ENCODE data around the gene ANKHD1.

The ANKHD1 gene

DNA sequence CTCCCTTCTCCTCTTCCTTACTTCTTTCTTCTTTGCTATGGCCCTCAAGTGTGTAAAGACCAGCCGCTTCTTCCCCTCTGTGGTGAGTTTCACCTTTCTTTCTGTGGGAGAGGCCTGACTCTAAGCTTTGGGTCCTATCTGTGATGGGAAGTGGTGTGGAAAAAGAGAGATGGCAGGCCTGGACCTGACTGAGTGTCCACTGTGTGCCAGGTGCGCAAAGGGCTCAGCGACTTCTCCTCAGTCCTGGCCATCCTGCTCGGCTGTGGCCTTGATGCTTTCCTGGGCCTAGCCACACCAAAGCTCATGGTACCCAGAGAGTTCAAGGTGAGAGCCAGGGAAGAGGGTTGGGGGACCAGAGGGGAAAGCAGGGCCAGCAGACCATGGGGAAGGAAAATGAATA, 35.7 kb upstream of the ANKHD1 start:
- TF ChIP-seq CTCF (IDR thresholded peaks at IDR 0.05) = no peak

DNA sequence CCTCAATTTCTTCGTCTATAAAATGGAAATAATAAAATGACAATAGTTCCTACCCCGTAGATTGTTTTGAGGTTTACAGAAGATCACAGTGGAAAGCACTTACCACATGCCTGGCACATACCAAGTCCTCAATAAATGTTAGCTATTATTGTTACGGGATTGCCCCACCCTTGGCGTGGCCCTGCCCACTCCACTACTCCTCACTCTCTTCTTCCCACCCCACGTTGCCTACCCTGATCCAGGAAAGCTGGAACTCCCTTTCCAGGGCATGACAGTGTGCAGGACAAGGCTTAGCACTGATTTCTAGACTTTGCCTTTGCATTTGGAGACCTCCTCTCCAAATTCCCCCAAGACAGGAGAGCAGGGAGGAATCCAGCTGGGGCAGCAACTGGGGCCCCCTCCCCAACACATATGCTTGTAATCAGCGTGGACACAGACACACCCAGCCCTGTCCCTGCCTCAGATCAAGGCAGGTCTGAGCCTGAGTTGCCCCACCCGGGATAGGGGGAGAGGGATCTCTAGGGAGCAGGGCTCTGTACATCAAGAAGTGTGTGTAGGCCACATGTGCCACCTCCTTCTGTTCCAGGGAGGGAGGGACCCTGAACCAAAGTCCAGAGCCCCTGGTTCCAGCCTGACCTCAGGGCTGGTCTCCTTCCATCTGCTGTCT, 34.9 kb upstream of the ANKHD1 start:
- no peak for TF ChIP-seq CTCF (IDR thresholded peaks at IDR 0.05)

GRCh38 chr5:140367256-140368013, 34.2 kb upstream of the ANKHD1 start:
- no peak for TF ChIP-seq CTCF (IDR thresholded peaks at IDR 0.05)

DNA sequence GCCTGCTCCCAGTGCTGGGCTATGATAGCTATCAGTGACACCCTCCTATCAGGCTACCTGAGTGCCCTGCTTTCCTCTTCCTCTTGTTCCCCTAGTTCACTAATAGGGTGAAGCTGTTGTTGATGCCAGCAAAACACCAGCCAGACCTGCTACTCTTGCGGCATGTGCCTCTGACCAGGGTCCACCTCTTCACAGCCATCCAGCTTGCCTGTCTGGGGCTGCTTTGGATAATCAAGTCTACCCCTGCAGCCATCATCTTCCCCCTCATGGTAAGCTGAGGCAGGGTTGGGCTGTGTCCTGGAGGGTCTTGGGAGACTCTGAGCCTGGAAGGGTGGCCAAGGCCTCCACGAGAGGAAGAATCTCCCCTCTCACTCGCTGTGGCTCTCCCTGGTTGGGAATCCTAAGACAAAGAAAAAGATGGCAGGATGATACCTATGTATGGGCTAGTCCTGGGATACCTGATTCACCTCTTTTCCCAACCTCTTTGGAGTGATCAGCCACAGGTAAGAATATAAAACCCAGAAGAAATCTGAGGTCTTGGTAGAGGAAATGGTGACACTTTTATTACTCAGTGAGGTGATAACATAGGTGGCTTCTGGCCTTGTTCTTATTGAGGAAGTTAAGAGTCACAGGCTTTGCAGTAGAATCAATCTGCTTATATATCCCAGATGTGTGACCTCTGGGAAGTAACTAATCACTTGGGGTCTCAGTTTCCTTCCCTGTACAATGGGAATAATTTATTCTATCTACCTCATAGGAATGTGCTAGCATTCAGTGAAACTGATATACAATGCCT, 30.1 kb upstream of the ANKHD1 start:
- TF ChIP-seq CTCF (IDR thresholded peaks at IDR 0.05) = no peak

GRCh38 chr5:140372971-140373487, 28.6 kb upstream of the ANKHD1 start:
- peak; percentile 87 for TF ChIP-seq CTCF (IDR thresholded peaks at IDR 0.05)

- no peak for TF ChIP-seq CTCF (IDR thresholded peaks at IDR 0.05)
These were observed 20.3 kb upstream of the ANKHD1 start for GRCh38 chr5:140381351-140381750.

GRCh38 chr5:140381972-140382371, 19.7 kb upstream of the ANKHD1 start:
- no peak for TF ChIP-seq CTCF (IDR thresholded peaks at IDR 0.05)

Measured in LNCAP (cell line).